ENCODE measurements around the gene PLK2. TPM values are rescaled to one million over a fixed set of nuclear protein-coding genes. Genes with fewer than 3 reads are reported as not detected.

The PLK2 gene
- total and polyA plus RNA-seq, 4 donors: 20.1 to 363 (median 40.9) TPM

GRCh38 chr5:58431832-58432231 is 28.1 kb downstream of the PLK2 start:
- DNase-seq (no peak), ATAC-seq (ENCODE audit: insufficient read depth, low FRiP score) (no peak)
- WGBS, 2 donors: 85 to 87% methylated on average over 2 of the region's 2 CpGs

DNA sequence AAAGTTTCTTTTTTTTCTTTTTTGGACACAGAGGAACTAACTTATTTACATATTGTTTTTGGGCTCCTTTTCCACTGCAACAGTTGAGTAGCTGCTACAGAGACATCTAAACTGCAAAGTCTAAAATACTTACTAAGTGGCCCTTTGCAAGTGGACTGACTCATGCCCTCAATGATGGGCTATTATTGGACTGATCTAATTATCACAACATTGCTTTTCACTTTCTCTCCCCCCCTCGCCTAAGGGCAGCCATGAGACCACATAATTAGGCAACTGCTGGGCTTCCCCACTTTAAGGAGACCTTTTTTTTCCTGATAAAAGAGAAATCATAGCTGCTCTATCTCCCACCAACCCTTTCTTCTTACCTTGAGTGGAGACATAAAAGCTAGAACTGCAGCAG is 47.0 kb downstream of the PLK2 start:
- no peaks in the 10 kb centered on the region for H3K36me3 ChIP-seq (ENCODE audit: control insufficient read depth in 4 of 4, insufficient read depth in 4 of 4, low read length in 4 of 4)
- no peaks in the 10 kb centered on the region for H3K27me3 ChIP-seq (ENCODE audit: control insufficient read depth in 3 of 3, insufficient read depth in 3 of 3, low read length in 2 of 3)
- peaks cover 0 to 7% (median 0%) of the 10 kb centered on the region in 5 donors for H3K4me1 ChIP-seq (ENCODE audit: control insufficient read depth in 5 of 5, insufficient read depth in 5 of 5, low read length in 5 of 5)
- 67 to 71% methylated on average over 1 of the region's 1 CpG for WGBS, 2 donors
- no peak overlapping the region for H3K4me3 ChIP-seq
- no peak overlapping the region for H3K27ac ChIP-seq (ENCODE audit: low read depth in 1 of 2, low read length in 1 of 2)
- no peak overlapping the region for H3K9ac ChIP-seq (ENCODE audit: insufficient read depth in 1 of 2, low read length in 2 of 2)
- no peaks in the 10 kb centered on the region for H3K9me3 ChIP-seq (ENCODE audit: control insufficient read depth in 4 of 4, insufficient read depth in 3 of 4, low read length in 3 of 4)
- no peak for TF ChIP-seq CTCF (IDR thresholded peaks at IDR 0.05; ENCODE audit: control extremely low read depth, extremely low read depth)
- DNase-seq (no peak), ATAC-seq (ENCODE audit: insufficient read depth, low FRiP score) (no peak)

More at GRCh38 chr5:58431832-58432231, 28.1 kb downstream of the PLK2 start:
- Histone ChIP-seq H3K9me3 (ENCODE audit: control insufficient read depth in 4 of 4, insufficient read depth in 3 of 4, low read length in 3 of 4) (no peaks in the 10 kb centered on the region), H3K4me1 (ENCODE audit: control insufficient read depth in 5 of 5, insufficient read depth in 5 of 5, low read length in 5 of 5) (no peaks in the 10 kb centered on the region), H3K27ac (ENCODE audit: low read depth in 1 of 2, low read length in 1 of 2) (no peak overlapping the region), H3K9ac (ENCODE audit: insufficient read depth in 1 of 2, low read length in 2 of 2) (no peak overlapping the region), H3K27me3 (ENCODE audit: control insufficient read depth in 3 of 3, insufficient read depth in 3 of 3, low read length in 2 of 3) (no peaks in the 10 kb centered on the region), H3K4me3 (no peak overlapping the region), H3K36me3 (ENCODE audit: control insufficient read depth in 4 of 4, insufficient read depth in 4 of 4, low read length in 4 of 4) (no peaks in the 10 kb centered on the region)
- no peak for TF ChIP-seq CTCF (IDR thresholded peaks at IDR 0.05; ENCODE audit: control extremely low read depth, extremely low read depth)

GRCh38 chr5:58412081-58412480 is 47.8 kb downstream of the PLK2 start:
- no peak for ATAC-seq (ENCODE audit: insufficient read depth, low FRiP score)
- peaks cover 0 to 7% (median 0%) of the 10 kb centered on the region in 5 donors for H3K4me1 ChIP-seq (ENCODE audit: control insufficient read depth in 5 of 5, insufficient read depth in 5 of 5, low read length in 5 of 5)
- H3K9me3 ChIP-seq (ENCODE audit: control insufficient read depth in 4 of 4, insufficient read depth in 3 of 4, low read length in 3 of 4): no peaks in the 10 kb centered on the region
- H3K9ac ChIP-seq (ENCODE audit: insufficient read depth in 1 of 2, low read length in 2 of 2): no peak overlapping the region
- no peak overlapping the region for H3K4me3 ChIP-seq
- TF ChIP-seq CTCF (IDR thresholded peaks at IDR 0.05; ENCODE audit: control extremely low read depth, extremely low read depth): no peak
- no peaks in the 10 kb centered on the region for H3K36me3 ChIP-seq (ENCODE audit: control insufficient read depth in 4 of 4, insufficient read depth in 4 of 4, low read length in 4 of 4)
- WGBS, 2 donors: 78 to 84% methylated on average over 2 of the region's 2 CpGs
- no peak for DNase-seq
- H3K27ac ChIP-seq (ENCODE audit: low read depth in 1 of 2, low read length in 1 of 2): no peak overlapping the region
- H3K27me3 ChIP-seq (ENCODE audit: control insufficient read depth in 3 of 3, insufficient read depth in 3 of 3, low read length in 2 of 3): no peaks in the 10 kb centered on the region

DNA sequence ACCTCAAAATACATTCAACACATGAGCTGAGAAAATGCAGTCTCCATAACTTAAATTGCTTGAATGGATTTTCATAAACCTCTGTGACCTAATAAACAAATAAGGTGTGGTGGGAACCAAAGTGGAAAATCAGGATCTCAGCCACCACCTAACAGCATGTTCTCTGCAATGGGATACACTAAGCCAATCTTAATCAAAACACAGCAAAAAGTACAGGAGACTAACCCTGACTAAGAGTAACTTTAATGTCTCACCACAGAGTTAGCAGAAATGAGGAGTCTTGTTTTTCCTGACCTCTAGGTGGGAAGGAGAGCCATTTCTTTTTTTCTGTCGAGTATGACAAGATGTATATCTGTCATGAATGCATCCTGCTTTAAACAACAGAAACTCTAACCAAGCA is 48.5 kb downstream of the PLK2 start:
- Histone ChIP-seq H3K36me3 (ENCODE audit: control insufficient read depth in 4 of 4, insufficient read depth in 4 of 4, low read length in 4 of 4) (no peaks in the 10 kb centered on the region), H3K27me3 (ENCODE audit: control insufficient read depth in 3 of 3, insufficient read depth in 3 of 3, low read length in 2 of 3) (no peaks in the 10 kb centered on the region), H3K9me3 (ENCODE audit: control insufficient read depth in 4 of 4, insufficient read depth in 3 of 4, low read length in 3 of 4) (no peaks in the 10 kb centered on the region), H3K9ac (ENCODE audit: insufficient read depth in 1 of 2, low read length in 2 of 2) (no peak overlapping the region), H3K4me1 (ENCODE audit: control insufficient read depth in 5 of 5, insufficient read depth in 5 of 5, low read length in 5 of 5) (peaks cover 0 to 7% (median 0%) of the 10 kb centered on the region in 5 donors), H3K4me3 (no peak overlapping the region), H3K27ac (ENCODE audit: low read depth in 1 of 2, low read length in 1 of 2) (no peak overlapping the region)
- ATAC-seq (ENCODE audit: insufficient read depth, low FRiP score) (no peak), DNase-seq (no peak)
- WGBS, 2 donors: 50 to 72% methylated on average over 1 of the region's 1 CpG
- no peak for TF ChIP-seq CTCF (IDR thresholded peaks at IDR 0.05; ENCODE audit: control extremely low read depth, extremely low read depth)
